Sigmoid colon (tissue), 7 donors: Measurements from ENCODE around the gene NMRK2. TPM values are rescaled to one million over a fixed set of nuclear protein-coding genes. Genes with fewer than 3 reads are reported as not detected.
"Not testable (repeated sequence)": the region's sequence is repeated elsewhere in the genome, so short reads cannot be mapped to it uniquely, and the experiment has no call there.

Source experiments
- DNase-seq: peaks from one replicate; pipeline ENCODE4 v3.0.0-alpha.2; 2019
- H3K27ac ChIP-seq, 4 donors: fragments of 200-600 bp; sonication (generic); one replicate each; pipeline ENCODE4 v1.5.1; 2016 to 2019; ENCODE audit warnings: mild to moderate bottlenecking in 1 of 4
- H3K27me3 ChIP-seq, 3 donors: fragments of 200-600 bp; sonication (generic); one replicate each; pipeline ENCODE4 v1.5.1; 2019; ENCODE audit warnings: mild to moderate bottlenecking in 1 of 3
- H3K36me3 ChIP-seq, 4 donors: fragments of 200-600 bp; sonication (generic); one replicate each; pipeline ENCODE4 v1.5.1; 2016 to 2019
- H3K4me1 ChIP-seq, 4 donors: fragments of 200-600 bp; sonication (generic); one replicate each; pipeline ENCODE4 v1.5.1; 2017 to 2019
- H3K4me3 ChIP-seq, 4 donors: fragments of 200-600 bp; sonication (generic); one replicate each; pipeline ENCODE4 v1.5.1; 2017 to 2019; ENCODE audit warnings: mild to moderate bottlenecking in 2 of 4, moderate library complexity in 1 of 4
- H3K9me3 ChIP-seq, 4 donors: fragments of 200-600 bp in 3 of 4; sonication (generic) in 3 of 4; one replicate each; pipeline versions ENCODE4 v1.5.1 to v1.6.1; 2013 to 2019
- CTCF ChIP-seq, 4 experiments: fragments of 450-650 bp in 3 of 4; fragments of 200-600 bp in 1 of 4; IDR thresholded peaks; one replicate each; pipeline ENCODE4 v1.5.1; 2016 to 2019; ENCODE audit warnings: antibody characterized with exemption in 4 of 4, mild to moderate bottlenecking in 3 of 4, moderate library complexity in 2 of 4
- EP300 ChIP-seq, 4 donors: sonication (generic); formaldehyde crosslinking; IDR thresholded peaks; one replicate each; pipeline ENCODE4 v1.6.1; 2017; ENCODE audit warnings: antibody characterized with exemption in 4 of 4
- POLR2A ChIP-seq, 2 donors: fragments of 450-650 bp; IDR thresholded peaks; one replicate each; pipeline ENCODE4 v1.6.1; 2016; ENCODE audit warnings: antibody characterized with exemption in 2 of 2, mild to moderate bottlenecking in 2 of 2, moderate library complexity in 2 of 2
- POLR2AphosphoS5 ChIP-seq, 4 donors: sonication (generic); formaldehyde crosslinking; IDR thresholded peaks; one replicate each; pipeline ENCODE4 v1.6.1; 2017; ENCODE audit warnings: antibody characterized with exemption in 4 of 4
- WGBS, 2 donors: extraction: QIAGEN DNeasy Blood & Tissue Kit; methylation state at CpG; one replicate each; pipeline ENCODE4 v1.1.7; 2013; 5-methylcytosine and 5-hydroxymethylcytosine counted together
- intact Hi-C: fragments of 100-400 bp; cut with DNase I; formaldehyde crosslinking; loops from one replicate; pipeline ENCODE4 v1.15.1; 2023
- polyA plus RNA-seq, 3 donors: library from polyadenylated mRNA; stranded (reverse); fragments of 200-250 nt; gene quantifications; one replicate each; pipeline ENCODE4 v1.2.3, GENCODE V29; 2013
- total RNA-seq, 4 donors: library from RNA; depleted of rRNA; stranded (reverse); fragments of >200 nt; gene quantifications; one replicate each; pipeline ENCODE4 v1.1.0, GENCODE V29; 2016
- donor health status: healthy with polysubstance abuse.
- donor health status: Bipolar disorder and iron deficiency.
- donor health status: healthy.

The NMRK2 gene
- total and polyA plus RNA-seq, 7 donors, result 0.19 to 2.4 (median 0.70) TPM; not detected in 3

DNA sequence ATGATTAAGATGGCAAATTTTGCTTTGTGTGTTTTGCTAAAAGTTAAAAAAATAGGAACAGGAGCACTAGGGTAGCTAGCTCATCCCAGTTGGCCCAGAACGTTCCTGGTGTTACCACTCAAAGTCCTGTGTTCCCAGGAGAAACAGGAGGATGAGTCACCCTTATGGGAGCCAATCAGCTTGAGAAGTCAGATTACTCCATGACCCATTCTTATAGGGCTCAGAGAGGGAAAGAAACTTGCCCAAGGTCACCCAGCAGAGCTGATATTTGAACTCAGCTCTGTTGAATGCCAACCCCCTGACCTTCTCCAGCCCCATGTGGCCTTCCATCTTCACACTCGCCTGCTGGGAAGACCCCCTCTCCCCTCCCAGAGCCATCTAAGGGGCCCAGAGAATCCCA, 13.0 kb downstream of the NMRK2 start:
- no peak for TF ChIP-seq POLR2A (IDR thresholded peaks at IDR 0.05)
- TF ChIP-seq POLR2AphosphoS5 (IDR thresholded peaks at IDR 0.05), result no peak
- TF ChIP-seq EP300 (IDR thresholded peaks at IDR 0.05), result no peak
- TF ChIP-seq CTCF (IDR thresholded peaks at IDR 0.05), result no peak
- no peaks in the 10 kb centered on the region for H3K36me3 ChIP-seq
- 35 to 63% methylated on average over 2 of the region's 2 CpGs for WGBS, 2 donors
- DNase-seq, result no peak
- no peak overlapping the region for H3K27ac ChIP-seq
- intact Hi-C loops, result no loop called here
- H3K9me3 ChIP-seq, result no peaks in the 10 kb centered on the region
- H3K27me3 ChIP-seq, result no peaks in the 10 kb centered on the region
- H3K4me1 ChIP-seq, result peaks cover 0 to 9% (median 8%) of the 10 kb centered on the region in 4 donors
- no peak overlapping the region for H3K4me3 ChIP-seq

GRCh38 chr19:3947316-3947933, 14.6 kb downstream of the NMRK2 start:
- H3K4me1 ChIP-seq, result peaks cover 0 to 24% (median 24%) of the 10 kb centered on the region in 4 donors
- H3K27ac ChIP-seq, H3K4me3 ChIP-seq, intact Hi-C loops, DNase-seq, H3K36me3 ChIP-seq, H3K27me3 ChIP-seq, H3K9me3 ChIP-seq: not testable (repeated sequence)
- WGBS, 2 donors, result 73 to 87% methylated on average over 15 of the region's 15 CpGs

GRCh38 chr19:3949294-3949693, 16.4 kb downstream of the NMRK2 start:
- WGBS, 2 donors, result 82 to 84% methylated on average over 11 of the region's 11 CpGs
- no peaks in the 10 kb centered on the region for H3K27me3 ChIP-seq
- intact Hi-C loops, result no loop called here
- H3K9me3 ChIP-seq, result no peaks in the 10 kb centered on the region
- no peaks in the 10 kb centered on the region for H3K36me3 ChIP-seq
- no peak overlapping the region for H3K4me3 ChIP-seq
- peaks cover 0 to 43% (median 42%) of the 10 kb centered on the region in 4 donors for H3K4me1 ChIP-seq
- no peak for DNase-seq
- TF ChIP-seq POLR2AphosphoS5 (IDR thresholded peaks at IDR 0.05) (no peak), POLR2A (IDR thresholded peaks at IDR 0.05) (no peak), EP300 (IDR thresholded peaks at IDR 0.05) (no peak), CTCF (IDR thresholded peaks at IDR 0.05) (no peak)
- peak overlapping the region; percentile 83 to 89 (median 86) for H3K27ac ChIP-seq

DNA sequence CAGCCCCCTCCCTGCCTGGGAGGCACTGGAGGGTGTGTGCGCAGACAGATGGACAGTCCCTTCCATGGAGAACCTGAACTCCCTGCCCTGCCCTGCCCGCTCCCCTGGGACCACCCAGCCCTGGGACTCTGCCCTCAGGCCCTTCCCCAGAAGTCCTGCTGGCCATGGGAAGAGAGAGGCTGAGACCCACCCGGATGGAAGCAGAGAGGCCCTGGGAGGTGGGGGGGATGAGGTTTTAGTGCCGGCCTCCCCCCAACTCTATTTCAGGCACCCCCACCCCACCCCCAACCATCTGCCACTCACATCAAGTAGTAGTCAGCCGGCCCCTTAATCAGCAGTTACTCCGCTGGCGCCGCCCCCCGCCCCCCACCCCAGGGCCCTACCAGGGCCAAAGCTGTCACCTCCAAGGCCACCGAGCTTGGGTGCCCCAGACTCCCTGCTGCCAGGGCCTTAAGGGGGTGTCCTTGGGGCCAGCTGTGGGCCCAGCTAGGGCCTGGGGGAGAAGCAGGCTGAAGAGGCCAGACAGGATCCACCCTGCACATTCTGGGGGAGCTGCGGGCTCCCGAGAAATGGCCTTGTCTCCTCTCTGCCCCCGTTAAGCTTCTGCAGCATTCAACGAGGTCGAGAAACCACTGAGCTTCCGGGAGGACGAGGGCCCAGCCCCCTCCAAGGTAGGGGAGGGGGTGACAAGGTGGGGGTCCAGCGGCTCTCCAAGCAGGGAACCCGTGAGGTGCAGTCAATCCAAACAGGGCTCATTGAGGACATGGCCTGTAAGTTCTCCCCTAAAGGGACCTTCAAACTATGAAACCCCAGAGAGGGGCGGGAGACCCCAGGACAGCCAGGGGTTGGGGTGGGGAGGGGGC, 17.4 kb downstream of the NMRK2 start:
- no peaks in the 10 kb centered on the region for H3K9me3 ChIP-seq
- WGBS, 2 donors, result 48 to 57% methylated on average over 20 of the region's 20 CpGs
- H3K27me3 ChIP-seq, result no peaks in the 10 kb centered on the region
- H3K27ac ChIP-seq, result peak overlapping the region; percentile 83 to 89 (median 86)
- no peak for TF ChIP-seq POLR2AphosphoS5 (IDR thresholded peaks at IDR 0.05)
- TF ChIP-seq CTCF (IDR thresholded peaks at IDR 0.05), result no peak
- TF ChIP-seq POLR2A (IDR thresholded peaks at IDR 0.05), result no peak
- no peak for TF ChIP-seq EP300 (IDR thresholded peaks at IDR 0.05)
- H3K4me1 ChIP-seq, result peaks cover 0 to 49% (median 45%) of the 10 kb centered on the region in 4 donors
- peaks cover 0 to 5% (median 0%) of the 10 kb centered on the region in 4 donors for H3K36me3 ChIP-seq
- intact Hi-C loops, result no loop called here
- peak; percentile 66 for DNase-seq
- peak overlapping the region in 3 of 4 donors; percentile 22 to 43 (median 38) for H3K4me3 ChIP-seq
